Activated CD4-positive, alpha-beta memory T cell treated with anti-CD3 and anti-CD28 coated beads, Interleukin-2, amount 10 ng/mL, durations not matched to agents 7 days and 5 days (primary cell): Measurements from ENCODE around the gene SLIT1. TPM values are rescaled to one million over a fixed set of nuclear protein-coding genes. Genes with fewer than 3 reads are reported as not detected.
"Not testable (repeated sequence)": the region's sequence is repeated elsewhere in the genome, so short reads cannot be mapped to it uniquely, and the experiment has no call there.

Source experiments
- CTCF ChIA-PET: fragments of 350-600 bp; sonication (Branson Sonifier 250); formaldehyde crosslinking; loops from one replicate; lab custom pipeline; 2021; ENCODE audit warnings: antibody characterized with exemption, inconsistent platforms; lab: Charles Lee
- POLR2A ChIA-PET: fragments of 350-600 bp; sonication (Branson Sonifier 250); formaldehyde crosslinking; loops from one replicate; lab custom pipeline; 2021; ENCODE audit warnings: antibody characterized with exemption; lab: Charles Lee
- DNase-seq: peaks from one replicate; pipeline ENCODE4 v3.0.0-alpha.2; 2020
- H3K27ac Mint-ChIP-seq: one replicate; pipeline ENCODE4 v1.8.0; 2021; ENCODE audit warnings: mild to moderate bottlenecking, mixed read lengths
- H3K27me3 Mint-ChIP-seq: one replicate; pipeline ENCODE4 v1.8.0; 2021; ENCODE audit warnings: mixed read lengths
- H3K36me3 Mint-ChIP-seq: one replicate; pipeline ENCODE4 v1.8.0; 2021; ENCODE audit warnings: low read depth, mixed read lengths
- H3K4me1 Mint-ChIP-seq: one replicate; pipeline ENCODE4 v1.8.0; 2021; ENCODE audit warnings: mixed read lengths
- H3K4me3 Mint-ChIP-seq: one replicate; pipeline ENCODE4 v1.8.0; 2021; ENCODE audit warnings: mild to moderate bottlenecking, mixed read lengths
- H3K9me3 Mint-ChIP-seq: one replicate; pipeline ENCODE4 v1.8.0; 2021; ENCODE audit warnings: mixed read lengths
- total RNA-seq, 2 experiments: library from RNA; stranded (reverse); gene quantifications; one replicate each; pipeline ENCODE4 v1.2.3, GENCODE V29; 2021

The SLIT1 gene
- total RNA-seq, 2 experiments from 2014 or later, result 0.30 to 0.35 TPM

- Mint-ChIP-seq H3K27me3 (peaks cover 52% of the 10 kb centered on the region), H3K4me3 (no peak overlapping the region)
Measured at GRCh38 chr10:97090644-97091043, 95.1 kb downstream of the SLIT1 start.

GRCh38 chr10:97090035-97090434 is 95.7 kb downstream of the SLIT1 start:
- Mint-ChIP-seq H3K27ac (no peak overlapping the region), H3K36me3 (no peaks in the 10 kb centered on the region), H3K9me3 (no peaks in the 10 kb centered on the region), H3K4me3 (no peak overlapping the region), H3K4me1 (no peaks in the 10 kb centered on the region), H3K27me3 (peaks cover 46% of the 10 kb centered on the region)
- CTCF ChIA-PET, result interaction anchor here (1.0 to 1.5 kb wide), 2 partner anchors 8 to 17 kb away, joined by 3 to 5 read pairs; no protein-coding TSS in a partner anchor
- no peak for DNase-seq
- POLR2A ChIA-PET, result no interaction called here

More at GRCh38 chr10:97090644-97091043, 95.1 kb downstream of the SLIT1 start:
- ChIA-PET POLR2A (no interaction called here), CTCF (interaction anchor here (1.5 to 1.7 kb wide), 2 partner anchors 9 to 17 kb away, joined by 5 to 9 read pairs; no protein-coding TSS in a partner anchor)
- H3K27ac Mint-ChIP-seq, result no peak overlapping the region
- no peaks in the 10 kb centered on the region for H3K36me3 Mint-ChIP-seq
- H3K4me1 Mint-ChIP-seq, result peaks cover 3% of the 10 kb centered on the region
- no peaks in the 10 kb centered on the region for H3K9me3 Mint-ChIP-seq
- no peak for DNase-seq

GRCh38 chr10:97089209-97089870 is 96.4 kb downstream of the SLIT1 start:
- H3K9me3 Mint-ChIP-seq, result no peaks in the 10 kb centered on the region
- H3K4me3 Mint-ChIP-seq, result no peak overlapping the region
- H3K4me1 Mint-ChIP-seq, result no peaks in the 10 kb centered on the region
- peaks cover 40% of the 10 kb centered on the region for H3K27me3 Mint-ChIP-seq
- ChIA-PET CTCF (interaction anchor here (1.0 to 1.5 kb wide), 2 partner anchors 8 to 16 kb away, joined by 3 to 5 read pairs; no protein-coding TSS in a partner anchor), POLR2A (no interaction called here)
- H3K36me3 Mint-ChIP-seq, result no peaks in the 10 kb centered on the region
- no peak overlapping the region for H3K27ac Mint-ChIP-seq
- DNase-seq, result no peak

GRCh38 chr10:97087296-97087695 is 98.5 kb downstream of the SLIT1 start:
- Mint-ChIP-seq H3K36me3 (no peaks in the 10 kb centered on the region), H3K27ac (no peak overlapping the region), H3K27me3 (peaks cover 37% of the 10 kb centered on the region), H3K9me3 (no peaks in the 10 kb centered on the region), H3K4me3 (no peak overlapping the region), H3K4me1 (no peaks in the 10 kb centered on the region)
- DNase-seq, result no peak
- CTCF ChIA-PET, result no interaction called here
- POLR2A ChIA-PET, result no interaction called here

GRCh38 chr10:97086530-97086929 is 99.2 kb downstream of the SLIT1 start:
- H3K4me3 Mint-ChIP-seq, result no peak overlapping the region
- no peak overlapping the region for H3K27ac Mint-ChIP-seq
- H3K4me1 Mint-ChIP-seq, result no peaks in the 10 kb centered on the region
- ChIA-PET POLR2A (no interaction called here), CTCF (interaction anchor here (1.1 kb wide), 1 partner anchor 14 kb away, joined by 3 read pairs; no protein-coding TSS in a partner anchor)
- no peaks in the 10 kb centered on the region for H3K9me3 Mint-ChIP-seq
- peaks cover 37% of the 10 kb centered on the region for H3K27me3 Mint-ChIP-seq
- DNase-seq, result no peak
- H3K36me3 Mint-ChIP-seq, result no peaks in the 10 kb centered on the region

GRCh38 chr10:97083228-97083829 is 102.4 kb downstream of the SLIT1 start:
- Mint-ChIP-seq H3K4me3 (no peak overlapping the region), H3K9me3 (no peaks in the 10 kb centered on the region), H3K4me1 (no peaks in the 10 kb centered on the region), H3K36me3 (no peaks in the 10 kb centered on the region), H3K27ac (no peak overlapping the region), H3K27me3 (peaks cover 28% of the 10 kb centered on the region)
- ChIA-PET POLR2A (no interaction called here), CTCF (interaction anchor here (4.1 kb wide), 1 partner anchor 11 kb away, joined by 31 read pairs; no protein-coding TSS in a partner anchor)
- no peak for DNase-seq

- H3K9me3 Mint-ChIP-seq, H3K4me1 Mint-ChIP-seq, H3K4me3 Mint-ChIP-seq, H3K36me3 Mint-ChIP-seq, POLR2A ChIA-PET, H3K27ac Mint-ChIP-seq, DNase-seq: not testable (repeated sequence)
- CTCF ChIA-PET, result interaction anchor here (0.7 to 4.1 kb wide), 8 partner anchors 9 to 131 kb away, joined by 3 to 32 read pairs (median 4); no protein-coding TSS in a partner anchor
- H3K27me3 Mint-ChIP-seq, result peaks cover 28% of the 10 kb centered on the region
Measured at GRCh38 chr10:97082575-97082974, 103.2 kb downstream of the SLIT1 start.

- peaks cover 24% of the 10 kb centered on the region for H3K27me3 Mint-ChIP-seq
- H3K27ac Mint-ChIP-seq, result no peak overlapping the region
- ChIA-PET CTCF (interaction anchor here (0.6 to 4.1 kb wide), 16 partner anchors 8 to 152 kb away, joined by 3 to 32 read pairs (median 3); no protein-coding TSS in a partner anchor), POLR2A (interaction anchor here (1.2 kb wide), 1 partner anchor 129 kb away, joined by 3 read pairs; no protein-coding TSS in a partner anchor)
- no peak overlapping the region for H3K4me3 Mint-ChIP-seq
- H3K4me1 Mint-ChIP-seq, result no peaks in the 10 kb centered on the region
- H3K9me3 Mint-ChIP-seq, result no peaks in the 10 kb centered on the region
- peak; percentile 64 for DNase-seq
- no peaks in the 10 kb centered on the region for H3K36me3 Mint-ChIP-seq
Measured at GRCh38 chr10:97081621-97082235, 104.0 kb downstream of the SLIT1 start.

GRCh38 chr10:97080051-97080776 is 105.5 kb downstream of the SLIT1 start:
- no peak for DNase-seq
- Mint-ChIP-seq H3K36me3 (no peaks in the 10 kb centered on the region), H3K4me3 (no peak overlapping the region), H3K9me3 (no peaks in the 10 kb centered on the region), H3K4me1 (no peaks in the 10 kb centered on the region), H3K27me3 (peaks cover 20% of the 10 kb centered on the region), H3K27ac (no peak overlapping the region)
- POLR2A ChIA-PET, result interaction anchor here (1.3 kb wide), 1 partner anchor 13 kb away, joined by 4 read pairs; no protein-coding TSS in a partner anchor
- CTCF ChIA-PET, result interaction anchor here (0.6 to 4.1 kb wide), 6 partner anchors 8 to 448 kb away, joined by 3 to 32 read pairs (median 7); no protein-coding TSS in a partner anchor

GRCh38 chr10:97079448-97079847 is 106.3 kb downstream of the SLIT1 start:
- Mint-ChIP-seq H3K4me3 (no peak overlapping the region), H3K4me1 (no peaks in the 10 kb centered on the region), H3K27ac (no peak overlapping the region), H3K9me3 (no peaks in the 10 kb centered on the region), H3K27me3 (peaks cover 20% of the 10 kb centered on the region), H3K36me3 (no peaks in the 10 kb centered on the region)
- ChIA-PET POLR2A (interaction anchor here (1.3 kb wide), 1 partner anchor 13 kb away, joined by 4 read pairs; no protein-coding TSS in a partner anchor), CTCF (interaction anchor here (0.6 to 3.8 kb wide), 2 partner anchors 131 to 447 kb away, joined by 3 to 32 read pairs; no protein-coding TSS in a partner anchor)
- DNase-seq, result no peak

GRCh38 chr10:97078938-97079445 is 106.8 kb downstream of the SLIT1 start:
- Mint-ChIP-seq H3K9me3 (no peaks in the 10 kb centered on the region), H3K27me3 (peaks cover 23% of the 10 kb centered on the region), H3K4me1 (no peaks in the 10 kb centered on the region), H3K36me3 (no peaks in the 10 kb centered on the region), H3K4me3 (no peak overlapping the region), H3K27ac (no peak overlapping the region)
- ChIA-PET CTCF (interaction anchor here (3.8 to 10.2 kb wide), 2 partner anchors 131 kb away, joined by 32 to 152 read pairs; no protein-coding TSS in a partner anchor), POLR2A (no interaction called here)
- no peak for DNase-seq
